ENCODE results near the gene MATCAP1.

The MATCAP1 gene

GRCh38 chr16:67151431-67152097 is 32.2 kb downstream of the MATCAP1 start:
- Histone ChIP-seq H3K9me3 (ENCODE audit: control insufficient read depth, low read length) (no peaks in the 10 kb centered on the region), H3K4me1 (ENCODE audit: control insufficient read depth, insufficient read depth, low read length) (peaks cover 23% of the 10 kb centered on the region), H3K27me3 (ENCODE audit: control insufficient read depth, insufficient read depth, low read length) (no peaks in the 10 kb centered on the region), H3K36me3 (ENCODE audit: control insufficient read depth, insufficient read depth, low read length) (no peaks in the 10 kb centered on the region), H3K9ac (ENCODE audit: low read length) (peak overlapping the region; percentile 72), H3K4me3 (ENCODE audit: low read length) (no peak overlapping the region)

GRCh38 chr16:67150833-67151396 is 32.8 kb downstream of the MATCAP1 start, which contains the start of gene B3GNT9:
Gene B3GNT9, minus strand, starts transcription at chr16:67150998. Its CDS starts 513 bp downstream, at chr16:67150485.
- H3K9ac ChIP-seq (ENCODE audit: low read length), result peak within 1 kb of the TSS; percentile 72
- peaks cover 3% of the 10 kb centered on the region for H3K36me3 ChIP-seq (ENCODE audit: control insufficient read depth, insufficient read depth, low read length)
- peaks cover 16% of the 10 kb centered on the region for H3K4me1 ChIP-seq (ENCODE audit: control insufficient read depth, insufficient read depth, low read length)
- H3K9me3 ChIP-seq (ENCODE audit: control insufficient read depth, low read length), result no peaks in the 10 kb centered on the region
- H3K4me3 ChIP-seq (ENCODE audit: low read length), result peak within 1 kb of the TSS; percentile 57
- no peaks in the 10 kb centered on the region for H3K27me3 ChIP-seq (ENCODE audit: control insufficient read depth, insufficient read depth, low read length)

GRCh38 chr16:67150047-67150832 is 33.5 kb downstream of the MATCAP1 start:
- peaks cover 4% of the 10 kb centered on the region for H3K36me3 ChIP-seq (ENCODE audit: control insufficient read depth, insufficient read depth, low read length)
- H3K4me1 ChIP-seq (ENCODE audit: control insufficient read depth, insufficient read depth, low read length), result peaks cover 10% of the 10 kb centered on the region
- no peaks in the 10 kb centered on the region for H3K27me3 ChIP-seq (ENCODE audit: control insufficient read depth, insufficient read depth, low read length)
- peak overlapping the region; percentile 57 for H3K4me3 ChIP-seq (ENCODE audit: low read length)
- peak overlapping the region; percentile 72 for H3K9ac ChIP-seq (ENCODE audit: low read length)
- H3K9me3 ChIP-seq (ENCODE audit: control insufficient read depth, low read length), result no peaks in the 10 kb centered on the region

- Histone ChIP-seq H3K4me3 (ENCODE audit: low read length) (no peak overlapping the region), H3K27me3 (ENCODE audit: control insufficient read depth, insufficient read depth, low read length) (no peaks in the 10 kb centered on the region), H3K4me1 (ENCODE audit: control insufficient read depth, insufficient read depth, low read length) (peaks cover 10% of the 10 kb centered on the region), H3K9ac (ENCODE audit: low read length) (no peak overlapping the region), H3K9me3 (ENCODE audit: control insufficient read depth, low read length) (no peaks in the 10 kb centered on the region), H3K36me3 (ENCODE audit: control insufficient read depth, insufficient read depth, low read length) (peaks cover 9% of the 10 kb centered on the region)
Observed at GRCh38 chr16:67149276-67150046, 34.3 kb downstream of the MATCAP1 start.

GRCh38 chr16:67148656-67149275 is 35.0 kb downstream of the MATCAP1 start:
- Histone ChIP-seq H3K9ac (ENCODE audit: low read length) (no peak overlapping the region), H3K36me3 (ENCODE audit: control insufficient read depth, insufficient read depth, low read length) (peaks cover 12% of the 10 kb centered on the region), H3K4me1 (ENCODE audit: control insufficient read depth, insufficient read depth, low read length) (peaks cover 10% of the 10 kb centered on the region), H3K4me3 (ENCODE audit: low read length) (no peak overlapping the region), H3K9me3 (ENCODE audit: control insufficient read depth, low read length) (no peaks in the 10 kb centered on the region), H3K27me3 (ENCODE audit: control insufficient read depth, insufficient read depth, low read length) (no peaks in the 10 kb centered on the region)

- Histone ChIP-seq H3K9ac (ENCODE audit: low read length) (no peak overlapping the region), H3K27me3 (ENCODE audit: control insufficient read depth, insufficient read depth, low read length) (no peaks in the 10 kb centered on the region), H3K4me3 (ENCODE audit: low read length) (no peak overlapping the region), H3K36me3 (ENCODE audit: control insufficient read depth, insufficient read depth, low read length) (peaks cover 12% of the 10 kb centered on the region), H3K4me1 (ENCODE audit: control insufficient read depth, insufficient read depth, low read length) (peaks cover 10% of the 10 kb centered on the region), H3K9me3 (ENCODE audit: control insufficient read depth, low read length) (no peaks in the 10 kb centered on the region)
Observed at GRCh38 chr16:67148221-67148620, 35.5 kb downstream of the MATCAP1 start.

GRCh38 chr16:67147437-67148140 is 36.2 kb downstream of the MATCAP1 start:
- Histone ChIP-seq H3K9ac (ENCODE audit: low read length) (no peak overlapping the region), H3K9me3 (ENCODE audit: control insufficient read depth, low read length) (no peaks in the 10 kb centered on the region), H3K4me3 (ENCODE audit: low read length) (no peak overlapping the region), H3K27me3 (ENCODE audit: control insufficient read depth, insufficient read depth, low read length) (no peaks in the 10 kb centered on the region), H3K36me3 (ENCODE audit: control insufficient read depth, insufficient read depth, low read length) (peaks cover 12% of the 10 kb centered on the region), H3K4me1 (ENCODE audit: control insufficient read depth, insufficient read depth, low read length) (peaks cover 10% of the 10 kb centered on the region)

GRCh38 chr16:67146523-67147357 is 37.0 kb downstream of the MATCAP1 start:
- peaks cover 10% of the 10 kb centered on the region for H3K4me1 ChIP-seq (ENCODE audit: control insufficient read depth, insufficient read depth, low read length)
- H3K9me3 ChIP-seq (ENCODE audit: control insufficient read depth, low read length), result no peaks in the 10 kb centered on the region
- H3K27me3 ChIP-seq (ENCODE audit: control insufficient read depth, insufficient read depth, low read length), result no peaks in the 10 kb centered on the region
- peaks cover 16% of the 10 kb centered on the region for H3K36me3 ChIP-seq (ENCODE audit: control insufficient read depth, insufficient read depth, low read length)
- no peak overlapping the region for H3K9ac ChIP-seq (ENCODE audit: low read length)
- H3K4me3 ChIP-seq (ENCODE audit: low read length), result no peak overlapping the region

DNA sequence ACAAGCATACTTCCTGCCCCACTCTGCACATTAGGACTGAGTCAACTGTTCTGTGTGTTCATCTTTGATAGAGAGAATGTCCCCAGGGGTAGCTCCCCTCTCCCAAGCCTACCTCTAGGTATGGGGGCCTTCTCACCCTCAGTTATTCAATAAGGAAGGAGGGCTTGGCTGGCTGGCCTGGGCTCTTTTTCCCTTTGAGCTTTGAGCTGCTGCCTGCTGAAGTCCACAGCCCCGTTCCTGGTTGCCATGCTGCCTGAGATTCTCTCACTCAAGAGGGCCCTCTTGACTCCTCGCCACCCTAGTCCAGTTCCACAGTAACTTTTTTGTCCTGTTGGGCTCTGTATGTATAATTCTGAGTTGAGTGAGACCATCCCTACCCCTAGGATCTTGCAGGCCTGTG is 38.0 kb downstream of the MATCAP1 start:
- H3K4me3 ChIP-seq (ENCODE audit: low read length), result no peak overlapping the region
- no peaks in the 10 kb centered on the region for H3K27me3 ChIP-seq (ENCODE audit: control insufficient read depth, insufficient read depth, low read length)
- no peak overlapping the region for H3K9ac ChIP-seq (ENCODE audit: low read length)
- no peaks in the 10 kb centered on the region for H3K9me3 ChIP-seq (ENCODE audit: control insufficient read depth, low read length)
- peaks cover under 1% of the 10 kb centered on the region for H3K4me1 ChIP-seq (ENCODE audit: control insufficient read depth, insufficient read depth, low read length)
- peaks cover 17% of the 10 kb centered on the region for H3K36me3 ChIP-seq (ENCODE audit: control insufficient read depth, insufficient read depth, low read length)

DNA sequence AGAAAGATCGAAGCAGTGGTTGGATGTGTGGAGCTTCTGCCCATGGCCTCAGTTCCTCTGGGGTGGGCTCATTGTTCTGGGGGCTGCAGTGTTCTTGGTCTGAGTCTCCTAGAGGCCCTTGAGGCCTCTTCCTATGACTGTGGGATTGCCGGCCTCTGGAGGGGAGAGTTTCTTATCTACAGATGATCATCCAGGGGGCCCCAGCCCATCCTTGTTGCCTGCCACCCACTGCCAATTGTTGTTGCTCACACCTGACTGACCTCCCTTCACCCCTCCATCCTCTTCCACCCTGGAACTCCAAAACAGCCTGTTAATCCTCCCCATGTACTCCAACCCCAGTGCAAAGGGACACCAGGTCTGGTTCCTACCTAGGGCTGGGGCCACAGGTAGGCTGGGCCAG is 38.8 kb downstream of the MATCAP1 start:
- H3K4me1 ChIP-seq (ENCODE audit: control insufficient read depth, insufficient read depth, low read length), result no peaks in the 10 kb centered on the region
- H3K9ac ChIP-seq (ENCODE audit: low read length), result no peak overlapping the region
- peaks cover 22% of the 10 kb centered on the region for H3K36me3 ChIP-seq (ENCODE audit: control insufficient read depth, insufficient read depth, low read length)
- no peak overlapping the region for H3K4me3 ChIP-seq (ENCODE audit: low read length)
- H3K9me3 ChIP-seq (ENCODE audit: control insufficient read depth, low read length), result no peaks in the 10 kb centered on the region
- H3K27me3 ChIP-seq (ENCODE audit: control insufficient read depth, insufficient read depth, low read length), result no peaks in the 10 kb centered on the region

All from mucosa of stomach (tissue), 1 donor.